NCI-H510A treated with DMSO at 0.1 percent for 48 hours (cell line): ENCODE data around the gene IWS1.
"Not testable (repeated sequence)": the region's sequence is repeated elsewhere in the genome, so short reads cannot be mapped to it uniquely, and the experiment has no call there.

Experiments used
- DNase-seq: peaks from one replicate; lab custom pipeline; 2025; lab: John Stamatoyannopoulos, UW

The IWS1 gene

DNA sequence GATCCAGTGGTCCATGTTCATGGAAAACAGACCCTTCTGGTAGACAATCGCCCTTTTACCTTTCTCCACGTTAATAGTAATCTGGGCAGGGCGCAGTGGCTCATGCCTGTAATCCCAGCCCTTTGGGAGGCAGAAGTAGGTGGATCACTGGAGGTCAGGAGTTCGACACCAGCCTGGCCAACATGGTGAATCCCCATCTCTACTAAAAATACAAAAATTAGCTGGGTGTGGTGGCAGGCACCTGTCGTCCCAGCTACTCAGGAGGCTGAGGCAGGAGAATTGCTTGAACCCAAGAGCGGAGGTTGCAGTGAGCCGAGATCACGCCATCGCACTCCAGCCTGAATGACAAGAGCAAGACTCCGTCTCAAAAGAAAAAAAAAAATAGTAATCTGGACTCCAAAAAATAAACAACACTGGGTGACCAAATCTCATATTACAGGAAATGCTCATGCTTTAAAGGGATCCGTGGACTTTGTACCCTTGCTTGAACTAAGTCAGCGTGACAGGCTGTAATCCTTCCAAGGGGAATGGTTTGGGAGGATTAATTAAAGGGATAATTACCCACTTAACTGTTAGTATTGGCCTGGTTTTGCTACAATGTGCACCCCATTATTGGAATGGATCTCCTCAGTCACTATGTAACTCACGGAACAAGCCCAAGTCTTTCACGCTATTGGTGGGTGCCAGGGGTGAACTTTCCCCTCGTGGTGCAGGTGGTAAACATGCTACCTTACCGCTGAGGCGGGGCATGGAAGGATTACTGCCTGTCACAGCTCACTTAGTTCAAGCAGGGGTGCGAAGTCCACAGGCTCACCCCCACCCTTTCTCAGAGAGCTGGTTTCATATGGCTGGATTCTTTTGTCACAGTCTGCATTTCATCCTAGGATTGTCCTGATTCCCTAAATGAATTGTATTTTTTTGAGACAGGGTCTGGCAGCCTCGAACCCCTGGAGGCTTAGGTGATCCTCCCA lies 71.4 kb downstream of the IWS1 start:
- DNase-seq: no peak

- DNase-seq: no peak
Measured at GRCh38 chr2:127453392-127454171, 72.7 kb downstream of the IWS1 start.

DNA sequence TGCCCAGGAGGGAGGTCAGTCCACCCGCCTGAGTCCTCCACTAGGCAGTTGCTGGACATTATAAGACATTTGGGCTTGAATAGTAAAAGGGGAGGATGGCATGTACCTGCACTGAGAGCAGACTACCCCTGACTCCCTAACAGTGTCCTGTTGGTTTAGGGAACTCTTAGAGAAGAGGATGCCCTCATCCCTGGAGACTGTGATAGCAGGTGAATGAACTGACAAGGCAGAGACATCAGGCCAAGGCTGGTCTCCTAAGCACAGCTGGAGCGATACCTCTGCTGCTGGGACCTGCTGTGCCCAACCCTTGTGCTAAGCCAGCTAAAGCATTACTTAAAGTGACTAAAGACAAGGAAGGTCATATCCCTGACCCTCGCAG lies 73.3 kb downstream of the IWS1 start:
- no peak for DNase-seq

GRCh38 chr2:127452423-127452822 lies 73.9 kb downstream of the IWS1 start:
- DNase-seq: not testable (repeated sequence)

DNA sequence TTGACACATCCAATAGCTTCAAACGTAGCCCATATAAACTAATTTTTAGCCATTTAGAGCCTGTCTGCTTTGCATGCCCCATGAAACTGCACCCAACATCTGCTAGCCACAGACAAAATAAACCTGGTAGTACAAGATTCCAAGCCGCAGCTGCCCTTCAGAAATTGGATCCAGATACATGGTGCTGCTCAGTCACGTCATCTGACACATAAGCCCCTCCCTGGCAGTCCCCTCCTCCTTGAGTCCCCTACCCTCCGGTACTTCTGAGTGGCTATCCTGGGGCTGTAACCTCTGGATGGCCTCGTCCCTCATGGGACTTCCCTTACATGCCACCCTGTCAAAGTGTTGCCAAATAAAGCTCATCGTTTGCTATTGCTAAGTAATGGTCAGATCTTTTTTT lies 74.3 kb downstream of the IWS1 start:
- DNase-seq: no peak

GRCh38 chr2:127449898-127450297 lies 76.4 kb downstream of the IWS1 start:
- DNase-seq: no peak

- no peak for DNase-seq
Measured at GRCh38 chr2:127449414-127449813, 76.9 kb downstream of the IWS1 start.

DNA sequence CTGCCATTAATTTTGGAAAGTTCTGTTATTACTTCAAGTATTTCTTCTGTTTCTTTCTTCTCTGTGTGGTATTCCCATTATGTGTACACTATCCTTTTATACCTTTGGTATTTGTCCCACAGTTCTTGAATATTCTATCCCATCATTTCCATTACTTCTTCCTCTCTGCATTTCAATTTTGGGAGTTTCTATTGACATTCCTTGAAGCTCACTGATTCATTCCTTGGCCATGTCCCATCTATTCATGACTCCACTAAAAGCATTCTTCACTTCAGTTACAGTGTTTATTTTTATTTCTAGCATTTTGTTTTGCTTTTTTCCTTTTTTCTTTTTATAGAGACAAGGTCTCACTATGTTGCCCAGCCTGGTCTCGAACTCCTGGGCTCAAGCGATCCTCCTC lies 77.8 kb downstream of the IWS1 start:
- DNase-seq: no peak

- DNase-seq: no peak
Measured at GRCh38 chr2:127439343-127439742, 86.9 kb downstream of the IWS1 start.

GRCh38 chr2:127437781-127438726 lies 88.2 kb downstream of the IWS1 start:
- no peak for DNase-seq

- no peak for DNase-seq
Measured at GRCh38 chr2:127437056-127437455, 89.2 kb downstream of the IWS1 start.

GRCh38 chr2:127434515-127434914 lies 91.8 kb downstream of the IWS1 start:
- no peak for DNase-seq

DNA sequence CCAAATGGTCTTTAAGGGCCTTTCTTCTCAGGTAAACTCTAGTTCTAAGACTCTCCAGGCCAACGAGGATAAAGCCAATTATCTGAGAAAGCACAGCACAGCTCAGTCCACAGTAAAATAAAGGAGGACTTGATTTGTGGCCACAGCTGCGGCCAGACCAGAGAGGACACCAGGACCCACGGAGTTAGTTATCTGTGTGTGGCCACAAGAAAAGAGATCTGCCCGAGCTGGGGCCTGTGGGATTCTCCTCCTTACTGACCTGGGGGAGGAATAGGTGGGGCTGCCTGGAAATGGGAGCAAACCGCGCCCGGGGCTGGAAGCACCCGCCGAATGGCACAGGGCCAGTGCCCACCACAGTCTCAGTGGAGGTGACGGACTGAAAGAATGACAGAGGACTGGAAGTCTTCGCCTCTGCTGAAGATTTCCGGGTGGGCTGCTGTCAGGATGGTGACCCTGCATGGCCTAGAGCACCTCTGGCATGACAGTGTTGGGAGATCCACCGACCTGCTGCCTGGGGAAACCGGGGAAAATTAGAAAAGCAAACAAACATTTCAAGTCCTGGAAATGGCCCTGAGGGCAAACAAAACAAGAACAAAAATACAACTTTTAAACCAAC lies 94.8 kb downstream of the IWS1 start:
- no peak for DNase-seq
